K562 (cell line): Measurements from ENCODE around the gene LONRF2. TPM values are rescaled to one million over a fixed set of nuclear protein-coding genes. Genes with fewer than 3 reads are reported as not detected.

Source experiments
- HCFC1 ChIP-seq: IDR thresholded peaks from 2 replicates; pipeline ENCODE4 v1.6.1; 2012; ENCODE audit warnings: low read depth, low read length, improper control_type of control experiment
- KLF1 ChIP-seq: fragments of 450-650 bp; IDR thresholded peaks from 2 replicates; pipeline ENCODE4 v1.6.1; 2016; ENCODE audit warnings: missing genetic modification characterization, missing compliant biosample characterization
- KLF10 ChIP-seq: fragments of 250-450 bp; sonication (Bioruptor Pico); IDR thresholded peaks from 2 replicates; pipeline ENCODE4 v1.6.1; 2021; ENCODE audit warnings: matching md5 sums
- ZNF165 ChIP-seq: fragments of 250-450 bp; sonication (Bioruptor Pico); IDR thresholded peaks from 2 replicates; pipeline ENCODE4 v1.4.0; 2020; ENCODE audit warnings: borderline replicate concordance
- ZZZ3 ChIP-seq: fragments of 450-650 bp; IDR thresholded peaks from 2 replicates; pipeline ENCODE4 v1.6.1; 2016; ENCODE audit warnings: antibody characterized with exemption, mild to moderate bottlenecking, moderate library complexity
- polyA plus RNA-seq, 8 experiments: library from polyadenylated mRNA; depleted of rRNA in 4 of 8; stranded (reverse) in 5 of 8; unstranded in 3 of 8; fragments of >200 nt; fragmentation: Nextera tagmentation in 2 of 8; fragmentation: Illumina TruSeq in 1 of 8; extraction: Ambion mirVana in 2 of 8; extraction: Trizol in 1 of 8; gene quantifications; 2 replicates each; pipeline versions ENCODE4 v1.2.1 to v1.2.3, GENCODE V29; 2011 to 2014; ENCODE audit warnings: inconsistent platforms in 1 of 8, missing spikeins in 1 of 8
- total RNA-seq, 7 experiments: library from RNA; depleted of rRNA in 6 of 7; stranded (reverse); fragments of >200 nt in 6 of 7; fragmentation: Illumina TruSeq in 2 of 7; extraction: Trizol in 2 of 7; gene quantifications; 2 replicates each; pipeline versions ENCODE4 v1.2.1 to v1.2.3, GENCODE V29; 2011 to 2021; ENCODE audit warnings: low replicate concordance in 1 of 7
- TF ChIP-seq, protein P1 (sequence below): fragments of 450-650 bp; IDR thresholded peaks from 2 replicates; pipeline ENCODE4 v1.6.1; 2016; ENCODE audit warnings: mild to moderate bottlenecking, moderate library complexity
- TF ChIP-seq, protein P2 (sequence below): sonication (generic); formaldehyde crosslinking; IDR thresholded peaks from 2 replicates; pipeline ENCODE4 v1.8.0; 2023; ENCODE audit warnings: mild to moderate bottlenecking, missing genetic modification reagents
- TF ChIP-seq, protein P3 (sequence below): sonication (generic); IDR thresholded peaks from 2 replicates; pipeline ENCODE4 v1.6.1; 2016

LONRF2 gene
- total and polyA plus RNA-seq, 9 of the 15 experiments (the other 6 are each of a cell fraction or from before 2014, with no cell fraction given), result 0.35 to 5.0 (median 2.7) TPM

DNA sequence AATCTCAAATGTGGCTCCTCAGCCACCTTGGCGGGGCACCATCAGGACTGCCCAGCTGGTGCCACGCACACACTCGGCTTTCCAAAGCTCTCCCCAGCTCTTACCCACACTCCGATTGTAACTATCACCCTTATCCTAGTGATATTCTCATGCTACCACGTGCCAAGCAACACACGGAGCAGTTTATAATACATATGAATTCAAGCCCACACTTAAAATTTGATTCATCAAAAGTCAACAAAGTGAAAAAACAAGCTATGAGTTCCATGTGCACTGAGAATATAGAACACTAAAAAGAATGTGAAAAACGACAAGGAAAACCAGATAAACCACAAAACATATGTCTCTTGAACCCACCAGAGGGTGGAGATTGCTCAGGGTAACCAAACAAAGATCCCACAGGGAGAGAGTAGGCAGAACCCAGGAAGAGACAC is 31.6 kb downstream of the LONRF2 start (continued):
- TF ChIP-seq, protein P1, sequence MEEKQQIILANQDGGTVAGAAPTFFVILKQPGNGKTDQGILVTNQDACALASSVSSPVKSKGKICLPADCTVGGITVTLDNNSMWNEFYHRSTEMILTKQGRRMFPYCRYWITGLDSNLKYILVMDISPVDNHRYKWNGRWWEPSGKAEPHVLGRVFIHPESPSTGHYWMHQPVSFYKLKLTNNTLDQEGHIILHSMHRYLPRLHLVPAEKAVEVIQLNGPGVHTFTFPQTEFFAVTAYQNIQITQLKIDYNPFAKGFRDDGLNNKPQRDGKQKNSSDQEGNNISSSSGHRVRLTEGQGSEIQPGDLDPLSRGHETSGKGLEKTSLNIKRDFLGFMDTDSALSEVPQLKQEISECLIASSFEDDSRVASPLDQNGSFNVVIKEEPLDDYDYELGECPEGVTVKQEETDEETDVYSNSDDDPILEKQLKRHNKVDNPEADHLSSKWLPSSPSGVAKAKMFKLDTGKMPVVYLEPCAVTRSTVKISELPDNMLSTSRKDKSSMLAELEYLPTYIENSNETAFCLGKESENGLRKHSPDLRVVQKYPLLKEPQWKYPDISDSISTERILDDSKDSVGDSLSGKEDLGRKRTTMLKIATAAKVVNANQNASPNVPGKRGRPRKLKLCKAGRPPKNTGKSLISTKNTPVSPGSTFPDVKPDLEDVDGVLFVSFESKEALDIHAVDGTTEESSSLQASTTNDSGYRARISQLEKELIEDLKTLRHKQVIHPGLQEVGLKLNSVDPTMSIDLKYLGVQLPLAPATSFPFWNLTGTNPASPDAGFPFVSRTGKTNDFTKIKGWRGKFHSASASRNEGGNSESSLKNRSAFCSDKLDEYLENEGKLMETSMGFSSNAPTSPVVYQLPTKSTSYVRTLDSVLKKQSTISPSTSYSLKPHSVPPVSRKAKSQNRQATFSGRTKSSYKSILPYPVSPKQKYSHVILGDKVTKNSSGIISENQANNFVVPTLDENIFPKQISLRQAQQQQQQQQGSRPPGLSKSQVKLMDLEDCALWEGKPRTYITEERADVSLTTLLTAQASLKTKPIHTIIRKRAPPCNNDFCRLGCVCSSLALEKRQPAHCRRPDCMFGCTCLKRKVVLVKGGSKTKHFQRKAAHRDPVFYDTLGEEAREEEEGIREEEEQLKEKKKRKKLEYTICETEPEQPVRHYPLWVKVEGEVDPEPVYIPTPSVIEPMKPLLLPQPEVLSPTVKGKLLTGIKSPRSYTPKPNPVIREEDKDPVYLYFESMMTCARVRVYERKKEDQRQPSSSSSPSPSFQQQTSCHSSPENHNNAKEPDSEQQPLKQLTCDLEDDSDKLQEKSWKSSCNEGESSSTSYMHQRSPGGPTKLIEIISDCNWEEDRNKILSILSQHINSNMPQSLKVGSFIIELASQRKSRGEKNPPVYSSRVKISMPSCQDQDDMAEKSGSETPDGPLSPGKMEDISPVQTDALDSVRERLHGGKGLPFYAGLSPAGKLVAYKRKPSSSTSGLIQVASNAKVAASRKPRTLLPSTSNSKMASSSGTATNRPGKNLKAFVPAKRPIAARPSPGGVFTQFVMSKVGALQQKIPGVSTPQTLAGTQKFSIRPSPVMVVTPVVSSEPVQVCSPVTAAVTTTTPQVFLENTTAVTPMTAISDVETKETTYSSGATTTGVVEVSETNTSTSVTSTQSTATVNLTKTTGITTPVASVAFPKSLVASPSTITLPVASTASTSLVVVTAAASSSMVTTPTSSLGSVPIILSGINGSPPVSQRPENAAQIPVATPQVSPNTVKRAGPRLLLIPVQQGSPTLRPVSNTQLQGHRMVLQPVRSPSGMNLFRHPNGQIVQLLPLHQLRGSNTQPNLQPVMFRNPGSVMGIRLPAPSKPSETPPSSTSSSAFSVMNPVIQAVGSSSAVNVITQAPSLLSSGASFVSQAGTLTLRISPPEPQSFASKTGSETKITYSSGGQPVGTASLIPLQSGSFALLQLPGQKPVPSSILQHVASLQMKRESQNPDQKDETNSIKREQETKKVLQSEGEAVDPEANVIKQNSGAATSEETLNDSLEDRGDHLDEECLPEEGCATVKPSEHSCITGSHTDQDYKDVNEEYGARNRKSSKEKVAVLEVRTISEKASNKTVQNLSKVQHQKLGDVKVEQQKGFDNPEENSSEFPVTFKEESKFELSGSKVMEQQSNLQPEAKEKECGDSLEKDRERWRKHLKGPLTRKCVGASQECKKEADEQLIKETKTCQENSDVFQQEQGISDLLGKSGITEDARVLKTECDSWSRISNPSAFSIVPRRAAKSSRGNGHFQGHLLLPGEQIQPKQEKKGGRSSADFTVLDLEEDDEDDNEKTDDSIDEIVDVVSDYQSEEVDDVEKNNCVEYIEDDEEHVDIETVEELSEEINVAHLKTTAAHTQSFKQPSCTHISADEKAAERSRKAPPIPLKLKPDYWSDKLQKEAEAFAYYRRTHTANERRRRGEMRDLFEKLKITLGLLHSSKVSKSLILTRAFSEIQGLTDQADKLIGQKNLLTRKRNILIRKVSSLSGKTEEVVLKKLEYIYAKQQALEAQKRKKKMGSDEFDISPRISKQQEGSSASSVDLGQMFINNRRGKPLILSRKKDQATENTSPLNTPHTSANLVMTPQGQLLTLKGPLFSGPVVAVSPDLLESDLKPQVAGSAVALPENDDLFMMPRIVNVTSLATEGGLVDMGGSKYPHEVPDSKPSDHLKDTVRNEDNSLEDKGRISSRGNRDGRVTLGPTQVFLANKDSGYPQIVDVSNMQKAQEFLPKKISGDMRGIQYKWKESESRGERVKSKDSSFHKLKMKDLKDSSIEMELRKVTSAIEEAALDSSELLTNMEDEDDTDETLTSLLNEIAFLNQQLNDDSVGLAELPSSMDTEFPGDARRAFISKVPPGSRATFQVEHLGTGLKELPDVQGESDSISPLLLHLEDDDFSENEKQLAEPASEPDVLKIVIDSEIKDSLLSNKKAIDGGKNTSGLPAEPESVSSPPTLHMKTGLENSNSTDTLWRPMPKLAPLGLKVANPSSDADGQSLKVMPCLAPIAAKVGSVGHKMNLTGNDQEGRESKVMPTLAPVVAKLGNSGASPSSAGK, result peak; percentile 58; the same call in 1 of the 2 replicates
- TF ChIP-seq ZNF165 (no peak), ZZZ3 (no peak), KLF1 (tag) (no peak), HCFC1 (no peak), KLF10 (CRISPR knock-in tag) (no peak)
- TF ChIP-seq, protein P2, sequence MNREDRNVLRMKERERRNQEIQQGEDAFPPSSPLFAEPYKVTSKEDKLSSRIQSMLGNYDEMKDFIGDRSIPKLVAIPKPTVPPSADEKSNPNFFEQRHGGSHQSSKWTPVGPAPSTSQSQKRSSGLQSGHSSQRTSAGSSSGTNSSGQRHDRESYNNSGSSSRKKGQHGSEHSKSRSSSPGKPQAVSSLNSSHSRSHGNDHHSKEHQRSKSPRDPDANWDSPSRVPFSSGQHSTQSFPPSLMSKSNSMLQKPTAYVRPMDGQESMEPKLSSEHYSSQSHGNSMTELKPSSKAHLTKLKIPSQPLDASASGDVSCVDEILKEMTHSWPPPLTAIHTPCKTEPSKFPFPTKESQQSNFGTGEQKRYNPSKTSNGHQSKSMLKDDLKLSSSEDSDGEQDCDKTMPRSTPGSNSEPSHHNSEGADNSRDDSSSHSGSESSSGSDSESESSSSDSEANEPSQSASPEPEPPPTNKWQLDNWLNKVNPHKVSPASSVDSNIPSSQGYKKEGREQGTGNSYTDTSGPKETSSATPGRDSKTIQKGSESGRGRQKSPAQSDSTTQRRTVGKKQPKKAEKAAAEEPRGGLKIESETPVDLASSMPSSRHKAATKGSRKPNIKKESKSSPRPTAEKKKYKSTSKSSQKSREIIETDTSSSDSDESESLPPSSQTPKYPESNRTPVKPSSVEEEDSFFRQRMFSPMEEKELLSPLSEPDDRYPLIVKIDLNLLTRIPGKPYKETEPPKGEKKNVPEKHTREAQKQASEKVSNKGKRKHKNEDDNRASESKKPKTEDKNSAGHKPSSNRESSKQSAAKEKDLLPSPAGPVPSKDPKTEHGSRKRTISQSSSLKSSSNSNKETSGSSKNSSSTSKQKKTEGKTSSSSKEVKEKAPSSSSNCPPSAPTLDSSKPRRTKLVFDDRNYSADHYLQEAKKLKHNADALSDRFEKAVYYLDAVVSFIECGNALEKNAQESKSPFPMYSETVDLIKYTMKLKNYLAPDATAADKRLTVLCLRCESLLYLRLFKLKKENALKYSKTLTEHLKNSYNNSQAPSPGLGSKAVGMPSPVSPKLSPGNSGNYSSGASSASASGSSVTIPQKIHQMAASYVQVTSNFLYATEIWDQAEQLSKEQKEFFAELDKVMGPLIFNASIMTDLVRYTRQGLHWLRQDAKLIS (CRISPR knock-in tag), result no peak
- TF ChIP-seq, protein P3, sequence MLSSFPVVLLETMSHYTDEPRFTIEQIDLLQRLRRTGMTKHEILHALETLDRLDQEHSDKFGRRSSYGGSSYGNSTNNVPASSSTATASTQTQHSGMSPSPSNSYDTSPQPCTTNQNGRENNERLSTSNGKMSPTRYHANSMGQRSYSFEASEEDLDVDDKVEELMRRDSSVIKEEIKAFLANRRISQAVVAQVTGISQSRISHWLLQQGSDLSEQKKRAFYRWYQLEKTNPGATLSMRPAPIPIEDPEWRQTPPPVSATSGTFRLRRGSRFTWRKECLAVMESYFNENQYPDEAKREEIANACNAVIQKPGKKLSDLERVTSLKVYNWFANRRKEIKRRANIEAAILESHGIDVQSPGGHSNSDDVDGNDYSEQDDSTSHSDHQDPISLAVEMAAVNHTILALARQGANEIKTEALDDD, result no peak
